ENCODE measurements around the gene STK32B.
"Not testable (repeated sequence)": the region's sequence is repeated elsewhere in the genome, so short reads cannot be mapped to it uniquely, and the experiment has no call there.

STK32B gene

GRCh38 chr4:5051278-5052203 lies at the start of gene STK32B:
Gene STK32B (plus strand): TSS chr4:5051480.
- peak; percentile 83 for FAIRE-seq
- peak; percentile 62 for DNase-seq (ENCODE audit: insufficient read length, low spot score)

- not testable (repeated sequence) for FAIRE-seq; DNase-seq (ENCODE audit: insufficient read length, low spot score)
These were observed 49.6 kb upstream of the STK32B start for GRCh38 chr4:5001641-5002040.

GRCh38 chr4:5003372-5003857 lies 47.9 kb upstream of the STK32B start:
- DNase-seq (ENCODE audit: insufficient read length, low spot score) (no peak), FAIRE-seq (no peak)

GRCh38 chr4:5003918-5004317 lies 47.4 kb upstream of the STK32B start:
- no peak for FAIRE-seq
- DNase-seq (ENCODE audit: insufficient read length, low spot score): no peak

GRCh38 chr4:5004496-5004895 lies 46.8 kb upstream of the STK32B start:
- DNase-seq (ENCODE audit: insufficient read length, low spot score) (no peak), FAIRE-seq (no peak)

- not testable (repeated sequence) for DNase-seq (ENCODE audit: insufficient read length, low spot score); FAIRE-seq
These were observed 44.3 kb upstream of the STK32B start for GRCh38 chr4:5006932-5007331.

- no peak for DNase-seq (ENCODE audit: insufficient read length, low spot score)
- FAIRE-seq: no peak
These were observed 41.5 kb upstream of the STK32B start for GRCh38 chr4:5009796-5010195.

GRCh38 chr4:5010984-5011383 lies 40.3 kb upstream of the STK32B start:
- DNase-seq (ENCODE audit: insufficient read length, low spot score) (no peak), FAIRE-seq (no peak)

GRCh38 chr4:5012244-5012898 lies 38.9 kb upstream of the STK32B start:
- DNase-seq (ENCODE audit: insufficient read length, low spot score) (no peak), FAIRE-seq (no peak)

GRCh38 chr4:5012958-5013357 lies 38.3 kb upstream of the STK32B start:
- DNase-seq (ENCODE audit: insufficient read length, low spot score): no peak
- FAIRE-seq: no peak

- FAIRE-seq (no peak), DNase-seq (ENCODE audit: insufficient read length, low spot score) (no peak)
These were observed 37.1 kb upstream of the STK32B start for GRCh38 chr4:5014007-5014682.

- no peak for DNase-seq (ENCODE audit: insufficient read length, low spot score)
- no peak for FAIRE-seq
These were observed 33.2 kb upstream of the STK32B start for GRCh38 chr4:5018096-5018495.

GRCh38 chr4:5018603-5019002 lies 32.7 kb upstream of the STK32B start:
- DNase-seq (ENCODE audit: insufficient read length, low spot score) (no peak), FAIRE-seq (no peak)

GRCh38 chr4:5019274-5019673 lies 32.0 kb upstream of the STK32B start, which contains the start of gene CYTL1:
Gene CYTL1 (minus strand): TSS chr4:5019458. CDS start chr4:5019445, 13 bp downstream.
- FAIRE-seq (no peak), DNase-seq (ENCODE audit: insufficient read length, low spot score) (no peak)

- no peak for DNase-seq (ENCODE audit: insufficient read length, low spot score)
- FAIRE-seq: no peak
These were observed 31.5 kb upstream of the STK32B start for GRCh38 chr4:5019796-5020195.

GRCh38 chr4:5020341-5020740 lies 30.9 kb upstream of the STK32B start:
- FAIRE-seq: no peak
- no peak for DNase-seq (ENCODE audit: insufficient read length, low spot score)

GRCh38 chr4:5021546-5021945 lies 29.7 kb upstream of the STK32B start:
- DNase-seq (ENCODE audit: insufficient read length, low spot score) (no peak), FAIRE-seq (no peak)

- DNase-seq (ENCODE audit: insufficient read length, low spot score): no peak
- FAIRE-seq: no peak
These were observed 26.6 kb upstream of the STK32B start for GRCh38 chr4:5024673-5025072.

- FAIRE-seq (no peak), DNase-seq (ENCODE audit: insufficient read length, low spot score) (no peak)
These were observed 24.9 kb upstream of the STK32B start for GRCh38 chr4:5026371-5026770.

GRCh38 chr4:5027346-5027745 lies 23.9 kb upstream of the STK32B start:
- no peak for FAIRE-seq

GRCh38 chr4:5028480-5028879 lies 22.8 kb upstream of the STK32B start:
- FAIRE-seq: no peak
- no peak for DNase-seq (ENCODE audit: insufficient read length, low spot score)

More at GRCh38 chr4:5027346-5027745, 23.9 kb upstream of the STK32B start:
- DNase-seq (ENCODE audit: insufficient read length, low spot score): no peak

Measured in HTR-8/SVneo (cell line).